K562 (cell line): ENCODE data around the gene ERC2. TPM values are rescaled to one million over a fixed set of nuclear protein-coding genes. Genes with fewer than 3 reads are reported as not detected.

ENCODE experiments used
- ATAC-seq: fragments of 200-7000 bp; cut with Tn5 transposase; 3 replicates; pipeline ENCODE4 v1.9.1; 2020; ENCODE audit warnings: moderate library complexity
- BruUV-seq: library from RNA; stranded (reverse); fragments of 400-500 nt; replicated peaks from 2 replicates; lab custom pipeline; 2021; lab: Mats Ljungman, UMichigan
- CTCF ChIA-PET: fragments of 300-600 bp; formaldehyde crosslinking; extraction: SDS; loops from one replicate; lab custom pipeline; 2021; ENCODE audit warnings: low intra/inter-chr PET ratio; lab: Yijun Ruan, JAX
- POLR2A ChIA-PET: fragments of 300-600, 350-650 bp; sonication (Branson Sonifier 250); formaldehyde crosslinking; extraction: SDS; loops from one replicate; lab custom pipeline; 2021; ENCODE audit warnings: antibody characterized with exemption, inconsistent platforms; lab: Yijun Ruan, JAX
- DNase-seq, 4 experiments: peaks; one replicate each; pipeline versions ENCODE4 v3.0.0 to v3.0.0-alpha.2; 2011 to 2018; ENCODE audit warnings: low spot score in 3 of 4, mixed read lengths in 3 of 4; ENCODE audit errors: extremely low read depth in 1 of 4
- FAIRE-seq: peaks from 2 replicates; lab custom pipeline; 2011; peaks lifted over from hg19 to GRCh38; lab: Jason Lieb, UNC
- H2AFZ ChIP-seq: 2 replicates; pipeline ENCODE4 v1.6.0; 2011; ENCODE audit warnings: low read depth, low read length, control low read depth, inconsistent platforms
- H3K27ac ChIP-seq: fragments of 200-600 bp; 3 replicates; pipeline ENCODE4 v1.8.0; 2011; ENCODE audit warnings: low read depth, mild to moderate bottlenecking, control low read depth, inconsistent platforms, low read length, moderate library complexity, mixed read lengths; ENCODE audit errors: extremely low read depth
- H3K27me3 ChIP-seq, 2 experiments: fragments of 300-600 bp in 1 of 2; 2 replicates in 1 of 2; 3 replicates in 1 of 2; pipeline versions ENCODE4 v1.6.0 to v1.8.0; 2011; ENCODE audit warnings: inconsistent platforms in 2 of 2, low read length in 2 of 2, mild to moderate bottlenecking in 1 of 2, mixed read lengths in 1 of 2, moderate library complexity in 1 of 2; ENCODE audit not compliant: control insufficient read depth in 2 of 2, insufficient read depth in 2 of 2
- H3K36me3 ChIP-seq: fragments of 300-600 bp; 3 replicates; pipeline ENCODE4 v1.8.0; 2011; ENCODE audit warnings: mild to moderate bottlenecking, low read length, inconsistent platforms; ENCODE audit not compliant: control insufficient read depth, insufficient read depth
- H3K4me1 ChIP-seq, 2 experiments: fragments of 200-600 bp in 1 of 2; replicated peaks in 1 of 2; 2 replicates in 1 of 2; 3 replicates in 1 of 2; pipeline versions ENCODE4 v1.5.1 to v1.8.0; 2011; ENCODE audit warnings: inconsistent platforms in 2 of 2, low read length in 2 of 2, mild to moderate bottlenecking in 1 of 2, mixed read lengths in 1 of 2, moderate library complexity in 1 of 2; ENCODE audit not compliant: control insufficient read depth in 2 of 2, insufficient read depth in 2 of 2
- H3K4me2 ChIP-seq: 2 replicates; pipeline ENCODE4 v1.6.1; 2011; ENCODE audit warnings: low read length, control low read depth, inconsistent platforms, mixed read lengths; ENCODE audit not compliant: insufficient read depth
- H3K4me3 ChIP-seq: fragments of 200-600 bp; sonication (generic), shearing (Covaris generic); 2 replicates; pipeline ENCODE4 v1.5.1; 2016; ENCODE audit warnings: control low read depth, inconsistent platforms
- H3K79me2 ChIP-seq: fragments of 200-600 bp; 3 replicates; pipeline ENCODE4 v1.8.0; 2011; ENCODE audit warnings: low read length, inconsistent platforms; ENCODE audit not compliant: control insufficient read depth, insufficient read depth
- H3K9ac ChIP-seq, 2 experiments: 2 replicates each; pipeline versions ENCODE4 v1.6.0 to v1.6.1; 2011; ENCODE audit warnings: low read depth in 2 of 2, low read length in 2 of 2, control low read depth in 1 of 2, inconsistent platforms in 1 of 2, mild to moderate bottlenecking in 1 of 2, mixed read lengths in 1 of 2; ENCODE audit not compliant: insufficient read depth in 1 of 2
- H3K9me1 ChIP-seq: one replicate; pipeline ENCODE4 v1.6.0; 2011; ENCODE audit warnings: inconsistent platforms, mild to moderate bottlenecking, low read length, moderate library complexity; ENCODE audit not compliant: control insufficient read depth, insufficient read depth
- H3K9me3 ChIP-seq: replicated peaks from 2 replicates; pipeline ENCODE4 v1.5.1; 2011; ENCODE audit warnings: low read depth, low read length, inconsistent platforms; ENCODE audit not compliant: control insufficient read depth, insufficient read depth
- H4K20me1 ChIP-seq: replicated peaks from 2 replicates; pipeline ENCODE4 v1.6.1; 2011; ENCODE audit warnings: low read length, inconsistent platforms, mixed read lengths; ENCODE audit not compliant: control insufficient read depth, insufficient read depth
- ARID1B ChIP-seq: fragments of 450-650 bp; IDR thresholded peaks from 2 replicates; pipeline ENCODE4 v1.6.1; 2016; ENCODE audit warnings: antibody characterized with exemption, mild to moderate bottlenecking, inconsistent platforms
- CBFB ChIP-seq: sonication (generic); formaldehyde crosslinking; IDR thresholded peaks from 2 replicates; pipeline ENCODE4 v1.4.0; 2020; ENCODE audit warnings: mild to moderate bottlenecking, missing genetic modification reagents
- CC2D1A ChIP-seq: fragments of 450-650 bp; IDR thresholded peaks from 2 replicates; pipeline ENCODE4 v1.6.1; 2017; ENCODE audit warnings: mild to moderate bottlenecking
- ELF2 ChIP-seq: fragments of 250-450 bp; sonication (Bioruptor Pico); IDR thresholded peaks from 2 replicates; pipeline ENCODE4 v1.5.0; 2021; ENCODE audit warnings: mild to moderate bottlenecking
- HDAC2 ChIP-seq: fragments of 450-650 bp; IDR thresholded peaks from 2 replicates; pipeline ENCODE4 v1.6.1; 2016; ENCODE audit warnings: mild to moderate bottlenecking
- POLR2G ChIP-seq: fragments of 200-400 bp; formaldehyde crosslinking; IDR thresholded peaks from 2 replicates; pipeline ENCODE4 v1.6.1; 2017; ENCODE audit warnings: low read depth, mild to moderate bottlenecking, antibody characterized with exemption, low read length, moderate library complexity
- RAD21 ChIP-seq, 2 experiments: fragments of 250-450 bp in 1 of 2; fragments of 450-650 bp in 1 of 2; sonication (Bioruptor Pico) in 1 of 2; formaldehyde crosslinking in 1 of 2; IDR thresholded peaks in 1 of 2; conservative IDR thresholded peaks in 1 of 2; 2 replicates each; pipeline versions ENCODE4 v1.4.0 to v1.8.0; 2020 to 2022; ENCODE audit warnings: mild to moderate bottlenecking in 2 of 2, moderate library complexity in 1 of 2
- RFX7 ChIP-seq: fragments of 250-450 bp; sonication (Bioruptor Pico); IDR thresholded peaks from 2 replicates; pipeline ENCODE4 v1.5.1; 2021; ENCODE audit warnings: mild to moderate bottlenecking
- RUNX1 ChIP-seq: sonication (generic); IDR thresholded peaks from 2 replicates; pipeline ENCODE4 v1.6.1; 2016; ENCODE audit warnings: antibody characterized with exemption, low read depth
- ZNF146 ChIP-seq: IDR thresholded peaks from one replicate; pipeline ENCODE4 v1.6.1; 2018; ENCODE audit warnings: missing compliant biosample characterization; ENCODE audit not compliant: unreplicated experiment
- ZNF165 ChIP-seq: fragments of 250-450 bp; sonication (Bioruptor Pico); IDR thresholded peaks from 2 replicates; pipeline ENCODE4 v1.4.0; 2020; ENCODE audit warnings: borderline replicate concordance
- ZNF444 ChIP-seq: fragments of 250-450 bp; sonication (Bioruptor Pico); IDR thresholded peaks from 2 replicates; pipeline ENCODE4 v1.4.0; 2020; ENCODE audit warnings: mild to moderate bottlenecking, moderate library complexity
- ZNF766 ChIP-seq: fragments of 200-800 bp; sonication (Bioruptor generic); conservative IDR thresholded peaks from 2 replicates; pipeline ENCODE4 v1.6.1; 2016; ENCODE audit warnings: missing genetic modification characterization, missing compliant biosample characterization
- ZNF830 ChIP-seq: fragments of 250-450 bp; sonication (Bioruptor Pico); IDR thresholded peaks from 2 replicates; pipeline ENCODE4 v1.5.0; 2021; ENCODE audit warnings: mild to moderate bottlenecking
- WGBS: fragments of 100-300 bp; shearing (Covaris generic); methylation state at CpG from one replicate; pipeline ENCODE4 v1.1.6; 2016; ENCODE audit warnings: low coverage, mixed read lengths; ENCODE audit not compliant: insufficient coverage; ENCODE audit errors: missing lambda C conversion rate; 5-methylcytosine and 5-hydroxymethylcytosine counted together
- in situ Hi-C: fragments of 300-500 bp; cut with MboI; formaldehyde crosslinking; loops from 4 replicates; pipeline ENCODE4 v1.15.0; 2018; ENCODE audit warnings: inconsistent platforms, mixed read lengths
- intact Hi-C: fragments of 100-400 bp; cut with micrococcal nuclease; formaldehyde crosslinking; loops from 2 replicates; pipeline ENCODE4 v1.14.2; 2022
- polyA plus RNA-seq, 8 experiments: library from polyadenylated mRNA; depleted of rRNA in 4 of 8; stranded (reverse) in 5 of 8; unstranded in 3 of 8; fragments of >200 nt; fragmentation: Nextera tagmentation in 2 of 8; fragmentation: Illumina TruSeq in 1 of 8; extraction: Ambion mirVana in 2 of 8; extraction: Trizol in 1 of 8; gene quantifications; 2 replicates each; pipeline versions ENCODE4 v1.2.1 to v1.2.3, GENCODE V29; 2011 to 2014; ENCODE audit warnings: inconsistent platforms in 1 of 8, missing spikeins in 1 of 8
- total RNA-seq, 7 experiments: library from RNA; depleted of rRNA in 6 of 7; stranded (reverse); fragments of >200 nt in 6 of 7; fragmentation: Illumina TruSeq in 2 of 7; extraction: Trizol in 2 of 7; gene quantifications; 2 replicates each; pipeline versions ENCODE4 v1.2.1 to v1.2.3, GENCODE V29; 2011 to 2021; ENCODE audit warnings: low replicate concordance in 1 of 7
- TF ChIP-seq, protein P1 (sequence below), 2 experiments: fragments of 250-450 bp in 1 of 2; fragments of 450-650 bp in 1 of 2; sonication (Bioruptor Pico) in 1 of 2; IDR thresholded peaks; 2 replicates each; pipeline versions ENCODE4 v1.6.1 to v1.8.0; 2016 to 2021; ENCODE audit warnings: mild to moderate bottlenecking in 2 of 2, moderate library complexity in 2 of 2, missing compliant biosample characterization in 1 of 2, missing genetic modification characterization in 1 of 2
- TF ChIP-seq, protein P2 (sequence below): fragments of 450-650 bp; IDR thresholded peaks from 2 replicates; pipeline ENCODE4 v1.6.1; 2016; ENCODE audit warnings: low read depth, mild to moderate bottlenecking, moderate library complexity
- TF ChIP-seq, protein P3 (sequence below): fragments of 250-450 bp; sonication (Bioruptor Pico); IDR thresholded peaks from 2 replicates; pipeline ENCODE4 v1.8.0; 2022; ENCODE audit warnings: inconsistent platforms, mild to moderate bottlenecking, moderate library complexity, borderline replicate concordance
- TF ChIP-seq, protein P4 (sequence below): fragments of 250-450 bp; sonication (Bioruptor Pico); IDR thresholded peaks from 2 replicates; pipeline ENCODE4 v1.4.0; 2020; ENCODE audit warnings: borderline replicate concordance

ERC2 gene
- total and polyA plus RNA-seq, 9 of the 15 experiments (the other 6 are each of a cell fraction or from before 2014, with no cell fraction given), result 0.04 to 0.18 (median 0.07) TPM; not detected in 2

DNA sequence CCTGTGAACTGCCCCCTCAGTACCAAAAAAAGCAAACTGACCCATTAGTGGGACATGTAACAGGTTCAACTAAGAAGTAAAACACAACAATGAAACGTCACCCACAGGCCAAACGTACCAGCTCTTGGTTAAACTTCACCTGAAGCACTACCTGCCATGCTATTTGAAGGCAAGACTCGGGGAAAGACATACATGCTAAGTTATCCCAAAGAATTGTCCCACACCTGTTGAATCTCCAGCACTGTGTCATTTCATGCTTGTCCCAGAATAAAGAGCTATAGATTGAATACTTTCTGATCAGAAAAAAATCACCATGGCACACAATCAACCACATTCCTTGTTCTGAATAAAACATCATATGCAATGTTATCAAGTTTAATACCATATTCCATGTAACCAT, 785.8 kb downstream of the ERC2 start:
- FAIRE-seq, result no peak

More for the DNA sequence above, 785.8 kb downstream of the ERC2 start:
- H3K4me1 ChIP-seq, result no peaks in the 10 kb centered on the region
- CTCF ChIA-PET, result no interaction called here
- no peaks in the 10 kb centered on the region for H3K9me1 ChIP-seq
- no peaks in the 10 kb centered on the region for H3K36me3 ChIP-seq
- peaks cover 0 to 2% of the 10 kb centered on the region in 2 experiments; a peak in 2 of 5 replicates for H3K27me3 ChIP-seq
- BruUV-seq, result no TSS peak
- WGBS, result 0% methylated on average over 3 of the region's 3 CpGs
- H3K79me2 ChIP-seq, result no peaks in the 10 kb centered on the region
- H3K9ac ChIP-seq, result no peak overlapping the region
- no peak overlapping the region for H3K27ac ChIP-seq
- H3K9me3 ChIP-seq, result no peaks in the 10 kb centered on the region
- DNase-seq, result no peak
- no peak overlapping the region for H3K4me2 ChIP-seq
- POLR2A ChIA-PET, result no interaction called here
- in situ Hi-C loops, result no loop called here
- no peaks in the 10 kb centered on the region; the same call in 1 of the 2 replicates for H4K20me1 ChIP-seq
- ATAC-seq, result no peak
- intact Hi-C loops, result no loop called here
- TF ChIP-seq, protein P1, sequence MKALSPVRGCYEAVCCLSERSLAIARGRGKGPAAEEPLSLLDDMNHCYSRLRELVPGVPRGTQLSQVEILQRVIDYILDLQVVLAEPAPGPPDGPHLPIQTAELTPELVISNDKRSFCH (CRISPR knock-in tag; IDR thresholded peaks at IDR 0.05), result no peak
- TF ChIP-seq, protein P1 (tag; IDR thresholded peaks at IDR 0.05), result no peak
- TF ChIP-seq RFX7 (CRISPR knock-in tag), result no peak
- no peak for TF ChIP-seq ZNF766 (CRISPR knock-in tag)
- TF ChIP-seq ZNF146 (CRISPR knock-in tag), result no peak
- TF ChIP-seq, protein P2, sequence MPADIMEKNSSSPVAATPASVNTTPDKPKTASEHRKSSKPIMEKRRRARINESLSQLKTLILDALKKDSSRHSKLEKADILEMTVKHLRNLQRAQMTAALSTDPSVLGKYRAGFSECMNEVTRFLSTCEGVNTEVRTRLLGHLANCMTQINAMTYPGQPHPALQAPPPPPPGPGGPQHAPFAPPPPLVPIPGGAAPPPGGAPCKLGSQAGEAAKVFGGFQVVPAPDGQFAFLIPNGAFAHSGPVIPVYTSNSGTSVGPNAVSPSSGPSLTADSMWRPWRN, result no peak
- TF ChIP-seq ARID1B, result no peak
- no peak for TF ChIP-seq ELF2 (CRISPR knock-in tag)
- no peak for TF ChIP-seq CBFB
- TF ChIP-seq, protein P3, sequence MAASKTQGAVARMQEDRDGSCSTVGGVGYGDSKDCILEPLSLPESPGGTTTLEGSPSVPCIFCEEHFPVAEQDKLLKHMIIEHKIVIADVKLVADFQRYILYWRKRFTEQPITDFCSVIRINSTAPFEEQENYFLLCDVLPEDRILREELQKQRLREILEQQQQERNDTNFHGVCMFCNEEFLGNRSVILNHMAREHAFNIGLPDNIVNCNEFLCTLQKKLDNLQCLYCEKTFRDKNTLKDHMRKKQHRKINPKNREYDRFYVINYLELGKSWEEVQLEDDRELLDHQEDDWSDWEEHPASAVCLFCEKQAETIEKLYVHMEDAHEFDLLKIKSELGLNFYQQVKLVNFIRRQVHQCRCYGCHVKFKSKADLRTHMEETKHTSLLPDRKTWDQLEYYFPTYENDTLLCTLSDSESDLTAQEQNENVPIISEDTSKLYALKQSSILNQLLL (CRISPR knock-in tag), result no peak
- TF ChIP-seq ZNF165, result no peak
- no peak for TF ChIP-seq POLR2G
- TF ChIP-seq, protein P4, sequence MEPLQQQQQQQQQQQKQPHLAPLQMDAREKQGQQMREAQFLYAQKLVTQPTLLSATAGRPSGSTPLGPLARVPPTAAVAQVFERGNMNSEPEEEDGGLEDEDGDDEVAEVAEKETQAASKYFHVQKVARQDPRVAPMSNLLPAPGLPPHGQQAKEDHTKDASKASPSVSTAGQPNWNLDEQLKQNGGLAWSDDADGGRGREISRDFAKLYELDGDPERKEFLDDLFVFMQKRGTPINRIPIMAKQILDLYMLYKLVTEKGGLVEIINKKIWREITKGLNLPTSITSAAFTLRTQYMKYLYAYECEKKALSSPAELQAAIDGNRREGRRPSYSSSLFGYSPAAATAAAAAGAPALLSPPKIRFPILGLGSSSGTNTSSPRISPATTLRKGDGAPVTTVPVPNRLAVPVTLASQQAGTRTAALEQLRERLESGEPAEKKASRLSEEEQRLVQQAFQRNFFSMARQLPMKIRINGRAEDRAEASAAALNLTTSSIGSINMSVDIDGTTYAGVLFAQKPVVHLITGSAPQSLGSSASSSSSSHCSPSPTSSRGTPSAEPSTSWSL, result no peak
- no peak for TF ChIP-seq HDAC2
- no peak for TF ChIP-seq RUNX1
- TF ChIP-seq ZNF444, result no peak
- no peak for TF ChIP-seq ZNF830 (CRISPR knock-in tag)
- TF ChIP-seq RAD21 (CRISPR knock-in tag; conservative IDR thresholded peaks at IDR 0.05 in 1 of 2, IDR thresholded peaks at IDR 0.05 in 1 of 2), result no peak
- TF ChIP-seq CC2D1A, result no peak
- no peak overlapping the region for H2AFZ ChIP-seq
- H3K4me3 ChIP-seq, result no peak overlapping the region
